Globus pallidus (tissue), 1 donor: ENCODE measurements around the gene PKNOX1.
"Not testable (repeated sequence)": the region's sequence is repeated elsewhere in the genome, so short reads cannot be mapped to it uniquely, and the experiment has no call there.

Experiments
- DNase-seq: peaks from one replicate; pipeline ENCODE4 v3.0.0-alpha.2; 2015; ENCODE audit warnings: low spot score

The PKNOX1 gene

GRCh38 chr21:42986125-42986783 lies 11.9 kb downstream of the PKNOX1 start:
- DNase-seq, result no peak

DNA sequence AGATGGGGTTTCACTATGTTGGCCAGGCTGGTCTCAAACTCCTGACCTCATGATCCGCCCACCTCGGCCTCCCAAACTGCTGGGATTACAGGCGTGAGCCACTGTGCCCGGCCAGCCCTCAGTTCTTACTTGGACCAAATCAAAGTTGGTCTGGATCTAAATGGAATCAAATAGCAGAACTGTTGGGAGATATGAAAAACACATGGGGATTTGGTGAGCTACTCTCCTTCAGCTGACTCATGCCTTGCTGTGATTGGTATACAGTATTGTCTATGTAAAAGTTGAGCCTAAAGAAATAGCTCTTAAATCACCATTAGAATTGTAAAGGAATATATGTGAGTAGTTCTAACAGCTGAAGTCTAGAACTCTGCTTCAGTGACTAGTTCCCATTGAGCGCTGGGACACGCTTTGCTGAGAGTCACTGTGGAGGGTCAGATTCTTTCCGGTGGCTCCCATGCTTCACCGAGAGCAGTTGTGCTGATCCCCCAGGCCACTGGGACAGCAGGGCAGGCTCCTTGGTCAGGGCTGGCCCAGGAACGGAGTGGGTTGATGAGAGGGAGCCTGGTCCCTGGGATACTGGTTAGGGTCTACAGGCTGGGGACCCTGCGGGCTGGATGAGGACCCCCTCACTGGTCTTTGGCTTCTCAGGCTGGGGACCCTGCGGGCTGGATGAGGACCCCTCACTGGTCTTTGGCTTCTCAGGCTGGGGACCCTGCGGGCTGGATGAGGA lies 14.0 kb downstream of the PKNOX1 start:
- DNase-seq, result no peak

- DNase-seq, result not testable (repeated sequence)
Observed at GRCh38 chr21:42989370-42989769, 15.0 kb downstream of the PKNOX1 start.

DNA sequence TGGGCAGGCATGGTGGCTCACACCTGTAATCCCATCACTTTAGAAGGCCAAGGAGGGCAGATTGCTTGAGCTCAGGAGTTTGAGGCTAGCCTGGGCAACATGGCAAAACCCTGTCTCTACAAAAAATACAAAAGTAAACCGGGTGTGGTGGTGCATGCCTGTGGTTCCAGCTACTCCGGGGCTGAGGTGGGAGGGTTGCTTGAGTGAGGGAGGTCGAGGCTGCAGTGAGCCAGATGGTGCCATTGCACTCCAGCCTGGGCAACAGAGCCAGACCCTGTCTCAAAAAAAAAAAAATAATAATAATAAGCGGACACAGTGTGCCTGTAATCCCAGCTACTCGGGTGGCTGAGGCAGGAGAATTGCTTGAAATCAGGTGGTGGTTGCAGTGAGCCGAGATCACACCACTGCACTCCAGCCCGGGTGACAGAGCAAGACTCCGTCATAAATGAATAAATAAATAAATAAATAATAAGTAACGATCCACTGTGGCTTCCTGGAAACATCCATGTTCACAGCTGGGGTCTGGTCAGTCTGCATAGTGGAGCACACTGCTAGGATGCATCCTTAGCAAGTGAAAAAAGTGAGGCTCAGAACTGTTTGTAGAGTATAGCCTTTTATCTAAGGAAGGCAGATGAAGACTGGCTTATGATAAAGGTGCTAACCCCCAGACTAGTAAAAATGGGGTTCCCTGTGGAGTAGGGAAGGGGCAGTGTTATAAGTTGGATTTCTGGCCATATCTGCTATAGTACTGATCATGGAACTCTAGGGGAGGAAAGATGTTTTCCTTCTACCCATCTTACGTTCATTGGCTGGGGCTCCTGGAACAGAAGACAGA lies 15.7 kb downstream of the PKNOX1 start:
- DNase-seq, result no peak

DNA sequence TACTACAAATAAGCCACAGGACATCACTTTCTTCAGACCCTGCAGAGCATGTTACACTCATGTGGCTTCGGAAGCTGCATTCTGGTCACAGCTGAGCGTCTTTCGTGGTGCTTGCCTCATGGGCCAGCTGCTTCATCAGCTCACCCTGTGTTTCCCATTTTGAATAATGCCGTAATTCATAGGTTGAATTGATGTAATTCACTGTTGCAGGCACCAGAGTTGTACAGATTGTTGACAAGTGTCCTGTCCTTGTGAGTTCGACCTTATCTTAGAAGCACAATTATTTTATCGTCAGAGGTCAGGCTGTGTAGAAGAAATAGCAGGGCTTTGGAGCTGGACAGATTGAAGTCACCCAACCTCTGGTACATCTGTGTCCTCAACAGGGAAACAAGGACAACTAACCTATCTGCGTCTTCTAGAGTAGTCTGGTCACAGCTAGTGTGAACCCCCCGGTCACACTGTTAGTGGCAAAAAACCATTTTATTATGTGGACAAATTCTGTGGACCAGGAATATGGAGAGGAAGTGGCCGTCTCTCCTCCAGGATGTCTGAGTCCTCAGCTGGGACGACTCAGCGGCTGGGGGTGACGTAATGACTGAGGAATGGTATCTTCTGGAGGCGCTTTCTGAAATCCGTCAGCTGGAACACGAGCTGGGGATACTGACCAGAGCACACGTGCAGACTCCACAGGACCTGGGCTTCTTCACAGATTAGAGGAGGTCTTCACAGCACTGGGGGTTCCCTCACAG lies 17.8 kb downstream of the PKNOX1 start:
- DNase-seq, result peak; percentile 27

- DNase-seq, result no peak
Observed at GRCh38 chr21:42993051-42993712, 18.8 kb downstream of the PKNOX1 start.

DNA sequence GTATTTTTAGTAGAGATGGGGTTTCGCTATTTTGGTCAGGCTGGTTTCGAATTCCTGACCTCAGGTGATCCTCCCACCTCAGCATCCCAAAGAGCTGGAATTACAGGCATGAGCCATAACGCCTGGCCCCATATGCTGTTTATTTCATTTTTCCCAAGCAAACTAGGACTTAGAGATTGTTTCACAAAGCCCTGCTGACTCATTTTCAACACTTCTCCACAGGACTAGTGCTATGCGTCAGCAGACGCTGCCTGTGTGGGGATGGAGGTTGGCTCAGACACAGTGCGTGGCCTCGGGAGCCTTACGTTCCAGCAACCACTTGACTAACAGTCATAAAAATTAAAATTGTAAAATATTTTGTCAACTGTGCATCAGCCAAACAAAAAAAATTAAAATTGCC lies 22.7 kb downstream of the PKNOX1 start:
- DNase-seq, result no peak

GRCh38 chr21:42997983-42998382 lies 23.6 kb downstream of the PKNOX1 start:
- DNase-seq, result not testable (repeated sequence)

DNA sequence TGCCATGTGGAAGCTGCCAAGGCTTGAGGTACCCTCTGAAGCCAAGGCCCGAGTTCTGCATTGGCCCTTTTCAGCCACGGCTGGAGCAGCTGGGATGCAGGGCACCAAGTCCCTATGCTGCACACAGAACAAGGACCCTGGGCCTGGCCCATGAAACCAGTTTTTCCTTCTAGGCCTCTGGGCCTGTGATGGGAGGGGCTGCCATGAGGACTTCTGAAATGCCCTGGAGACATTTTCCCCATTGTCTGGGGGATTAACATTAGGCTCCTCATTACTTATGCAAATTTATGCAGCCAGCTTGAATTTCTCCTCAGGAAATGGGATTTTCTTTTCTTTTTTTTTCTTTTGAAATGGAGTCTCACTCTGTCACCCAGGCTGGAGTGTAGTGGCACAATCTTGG lies 24.8 kb downstream of the PKNOX1 start:
- not testable (repeated sequence) for DNase-seq

- DNase-seq, result not testable (repeated sequence)
Observed at GRCh38 chr21:43000041-43000440, 25.7 kb downstream of the PKNOX1 start.

GRCh38 chr21:43001316-43001715 lies 27.0 kb downstream of the PKNOX1 start:
- DNase-seq, result peak; percentile 19

DNA sequence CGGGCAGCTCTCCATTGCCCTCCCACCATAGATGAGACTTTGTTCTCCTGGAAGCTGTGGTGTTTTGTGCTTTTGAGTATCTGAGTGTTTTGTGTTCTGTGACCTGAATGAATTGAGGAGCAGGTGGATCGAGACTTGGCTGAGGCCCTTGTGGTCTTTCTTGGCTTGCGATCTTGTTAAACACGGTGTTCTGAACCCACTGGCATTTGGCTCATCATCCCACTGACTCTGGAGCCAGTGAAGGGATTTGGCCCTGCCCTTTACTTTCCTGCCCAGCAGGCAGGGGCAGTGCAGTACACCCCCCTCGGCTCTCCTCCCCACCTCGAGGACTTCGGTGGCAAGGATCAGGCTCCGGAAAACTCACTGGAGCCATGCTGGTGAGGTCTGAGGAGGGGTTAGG lies 30.6 kb downstream of the PKNOX1 start:
- DNase-seq, result no peak

DNA sequence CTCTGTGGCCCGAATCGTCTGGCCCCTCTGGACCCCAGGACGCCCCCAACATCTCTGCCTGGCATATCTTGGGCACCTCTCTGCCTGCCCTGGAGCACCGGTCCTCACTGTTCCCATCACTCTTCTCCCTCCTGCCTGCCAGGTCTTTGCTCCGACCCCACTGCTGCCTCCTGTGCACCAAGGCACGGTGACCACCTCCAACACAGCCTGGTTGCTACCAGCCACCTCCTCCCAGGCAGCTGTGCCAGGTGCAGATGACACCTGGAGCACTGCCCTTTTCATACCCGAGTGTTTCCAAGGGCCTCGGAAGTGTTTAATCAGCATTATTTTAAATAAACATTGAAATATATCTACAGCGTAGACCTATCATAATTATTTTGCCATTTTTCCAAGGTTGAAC lies 31.3 kb downstream of the PKNOX1 start:
- DNase-seq, result no peak

- DNase-seq, result not testable (repeated sequence)
Observed at GRCh38 chr21:43006051-43006873, 31.9 kb downstream of the PKNOX1 start.

DNA sequence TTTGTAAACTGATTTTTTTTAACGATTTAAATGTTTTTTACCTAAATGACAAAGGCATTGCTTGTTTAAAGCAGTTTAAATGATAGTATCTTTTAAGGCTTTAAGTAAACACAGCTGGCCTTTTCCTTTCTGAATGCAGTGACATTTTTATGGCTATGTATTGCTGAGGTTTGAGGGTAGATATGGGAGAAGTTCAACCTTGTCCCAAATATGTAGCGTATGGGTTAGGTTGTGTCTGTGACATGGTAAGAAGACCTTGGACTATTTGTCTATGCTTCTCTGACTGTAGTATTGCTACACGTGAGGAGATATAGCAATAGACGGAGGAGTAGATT lies 32.5 kb downstream of the PKNOX1 start:
- no peak for DNase-seq

- no peak for DNase-seq
Observed at GRCh38 chr21:43012596-43012995, 38.2 kb downstream of the PKNOX1 start.

- no peak for DNase-seq
Observed at GRCh38 chr21:43015906-43016540, 41.7 kb downstream of the PKNOX1 start.

- DNase-seq, result no peak
Observed at GRCh38 chr21:43016728-43017127, 42.4 kb downstream of the PKNOX1 start.

DNA sequence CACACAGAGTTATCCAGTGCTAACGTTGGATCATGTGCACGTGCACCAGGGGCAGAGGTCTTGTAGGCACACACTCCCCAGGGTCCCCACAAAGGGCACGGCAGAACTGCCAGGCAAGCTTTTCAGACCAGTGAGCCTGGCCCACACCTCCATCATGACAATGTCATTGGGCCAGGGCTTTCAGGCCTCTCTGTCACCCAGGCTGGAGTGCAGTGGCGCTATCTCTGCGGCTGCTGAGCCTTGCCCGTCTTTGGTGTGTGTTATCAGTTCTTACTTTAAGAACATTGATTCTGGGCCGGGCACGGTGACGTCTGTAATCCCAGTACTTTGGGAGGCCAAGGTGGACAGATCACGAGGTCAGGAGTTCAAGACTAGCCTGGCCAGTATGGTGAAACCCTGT lies 44.2 kb downstream of the PKNOX1 start:
- no peak for DNase-seq

DNA sequence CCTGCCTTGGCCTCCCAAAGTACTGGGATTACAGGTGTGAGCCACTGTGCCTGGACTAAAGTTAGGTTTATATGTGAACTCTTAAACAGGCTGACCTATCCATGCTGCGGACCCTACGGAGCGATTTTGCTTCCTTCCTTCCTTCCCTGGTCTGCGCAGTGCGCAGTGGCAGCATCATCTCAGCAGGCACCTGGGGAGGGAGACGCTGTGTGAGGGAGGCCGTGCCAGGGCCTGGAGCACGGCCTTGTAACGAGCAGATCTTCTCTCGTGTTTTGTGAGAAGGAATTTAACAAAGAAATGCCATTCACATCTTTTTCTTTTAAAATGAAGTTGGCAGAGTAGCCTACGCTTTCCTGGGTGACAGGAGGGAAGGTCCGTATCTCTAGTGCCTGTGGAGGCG lies 45.8 kb downstream of the PKNOX1 start:
- no peak for DNase-seq
